Measurements from ENCODE around the gene MLLT10. TPM values are rescaled to one million over a fixed set of nuclear protein-coding genes. Genes with fewer than 3 reads are reported as not detected.

MLLT10 gene
- total RNA-seq, 1 experiment from 2014 or later, result 48.4 TPM

DNA sequence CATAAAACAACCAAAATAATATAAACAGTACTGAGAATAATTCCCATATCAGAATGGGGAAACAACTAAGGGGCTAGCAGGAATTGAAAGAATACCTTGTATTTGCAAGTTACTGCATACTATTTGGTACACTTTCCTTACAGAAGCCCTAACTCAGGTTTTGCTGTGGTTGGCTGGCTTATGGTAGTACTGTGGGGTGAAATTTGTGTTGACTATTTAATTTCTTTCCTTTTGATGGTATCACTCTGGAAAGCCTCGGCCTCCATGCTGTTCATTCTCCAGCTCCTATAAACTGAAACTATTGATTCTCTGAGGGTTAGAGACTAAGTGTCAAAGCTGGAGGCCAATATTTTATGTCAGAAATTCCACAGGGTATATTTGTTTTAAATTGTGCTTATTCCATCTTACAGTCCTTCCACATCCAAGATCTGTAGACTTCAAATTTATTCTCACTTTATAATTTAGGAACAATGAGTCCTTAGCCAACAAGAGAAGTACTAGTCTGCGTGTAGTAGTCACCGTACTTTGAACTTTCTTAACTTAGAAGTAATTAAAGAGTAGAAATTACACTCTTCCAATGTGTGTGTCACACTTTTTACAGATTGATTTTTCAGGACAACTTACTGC is 22.0 kb upstream of the MLLT10 start:
- H3K4me1 ChIP-seq (replicated peaks; ENCODE audit: insufficient read depth), result peaks cover 8% of the 10 kb centered on the region
- no peak overlapping the region for H3K27ac ChIP-seq
- TF ChIP-seq EZH2 (IDR thresholded peaks at IDR 0.05; ENCODE audit: low read depth), result no peak
- TF ChIP-seq, protein P1, sequence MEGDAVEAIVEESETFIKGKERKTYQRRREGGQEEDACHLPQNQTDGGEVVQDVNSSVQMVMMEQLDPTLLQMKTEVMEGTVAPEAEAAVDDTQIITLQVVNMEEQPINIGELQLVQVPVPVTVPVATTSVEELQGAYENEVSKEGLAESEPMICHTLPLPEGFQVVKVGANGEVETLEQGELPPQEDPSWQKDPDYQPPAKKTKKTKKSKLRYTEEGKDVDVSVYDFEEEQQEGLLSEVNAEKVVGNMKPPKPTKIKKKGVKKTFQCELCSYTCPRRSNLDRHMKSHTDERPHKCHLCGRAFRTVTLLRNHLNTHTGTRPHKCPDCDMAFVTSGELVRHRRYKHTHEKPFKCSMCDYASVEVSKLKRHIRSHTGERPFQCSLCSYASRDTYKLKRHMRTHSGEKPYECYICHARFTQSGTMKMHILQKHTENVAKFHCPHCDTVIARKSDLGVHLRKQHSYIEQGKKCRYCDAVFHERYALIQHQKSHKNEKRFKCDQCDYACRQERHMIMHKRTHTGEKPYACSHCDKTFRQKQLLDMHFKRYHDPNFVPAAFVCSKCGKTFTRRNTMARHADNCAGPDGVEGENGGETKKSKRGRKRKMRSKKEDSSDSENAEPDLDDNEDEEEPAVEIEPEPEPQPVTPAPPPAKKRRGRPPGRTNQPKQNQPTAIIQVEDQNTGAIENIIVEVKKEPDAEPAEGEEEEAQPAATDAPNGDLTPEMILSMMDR (conservative IDR thresholded peaks at IDR 0.05), result no peak
- CTCF ChIA-PET, result no interaction called here
- no peaks in the 10 kb centered on the region for H3K9me3 ChIP-seq (ENCODE audit: insufficient read depth, low read depth)
- H3K9me2 ChIP-seq (ENCODE audit: insufficient read depth), result no peaks in the 10 kb centered on the region
- H3K36me3 ChIP-seq (ENCODE audit: low read depth), result no peaks in the 10 kb centered on the region
- no peaks in the 10 kb centered on the region for H3F3A ChIP-seq (ENCODE audit: insufficient read depth, low read depth)
- POLR2A ChIA-PET (ENCODE audit: unreplicated experiment), result no interaction called here
- no peak overlapping the region for H2AFZ ChIP-seq
- no peak for DNase-seq
- H3K27me3 ChIP-seq (ENCODE audit: insufficient read depth, low read depth), result no peaks in the 10 kb centered on the region
- H3K4me3 ChIP-seq, result no peak overlapping the region
- intact Hi-C loops (cut with micrococcal nuclease; ENCODE audit: unreplicated experiment), result loop anchor here (10.0 kb wide), 1 partner anchor 1923 kb away; the partner anchor contains the start of gene OTUD1
- BruUV-seq (replicated peaks), result no TSS peak
- no peaks in the 10 kb centered on the region for H4K20me1 ChIP-seq (ENCODE audit: insufficient read depth)
- no peak overlapping the region for H3K4me2 ChIP-seq
- H3K79me2 ChIP-seq (ENCODE audit: low read depth), result no peaks in the 10 kb centered on the region

DNA sequence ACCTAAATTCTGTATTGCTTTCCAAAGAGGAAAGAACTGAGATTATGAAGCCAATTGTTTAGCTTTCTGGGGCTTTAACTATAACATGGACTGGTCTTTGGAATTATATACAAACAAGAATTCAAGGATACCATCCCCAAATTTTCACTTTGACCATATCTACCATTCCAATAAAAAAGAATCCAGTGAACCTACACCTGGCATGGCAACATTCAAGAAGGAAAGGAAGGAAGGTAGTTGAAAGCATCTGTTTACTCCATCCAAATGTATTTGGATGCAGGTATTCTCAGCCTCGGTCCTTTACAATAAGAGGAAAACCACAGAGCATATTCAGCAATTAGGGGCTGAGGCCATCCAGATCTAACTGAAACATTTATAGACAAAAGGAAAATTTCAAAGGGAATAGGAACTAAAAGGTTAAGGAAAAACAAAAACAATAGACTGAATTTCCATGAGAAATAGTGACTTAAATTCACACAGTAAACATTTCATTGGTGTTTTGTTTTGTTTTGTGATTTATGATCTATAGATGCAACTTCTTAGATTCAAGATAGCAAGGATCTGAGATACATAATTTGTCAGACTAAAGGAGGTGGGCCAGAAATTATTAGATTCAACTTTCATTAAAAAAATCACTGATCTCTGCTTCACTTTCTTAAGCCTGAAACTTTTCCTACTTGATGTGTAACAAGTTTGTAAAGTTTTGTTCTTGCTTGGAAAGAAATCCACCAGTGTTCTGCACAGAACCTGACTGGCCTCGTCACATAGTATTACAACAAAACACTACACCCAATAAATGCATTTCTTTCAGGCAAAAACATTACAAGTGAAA is 21.2 kb upstream of the MLLT10 start:
- Histone ChIP-seq H3K79me2 (ENCODE audit: low read depth) (no peaks in the 10 kb centered on the region), H4K20me1 (ENCODE audit: insufficient read depth) (no peaks in the 10 kb centered on the region), H3K27me3 (ENCODE audit: insufficient read depth, low read depth) (no peaks in the 10 kb centered on the region), H3F3A (ENCODE audit: insufficient read depth, low read depth) (peaks cover 5% of the 10 kb centered on the region; the same call in 1 of the 2 replicates), H3K27ac (no peak overlapping the region), H3K4me2 (no peak overlapping the region), H3K4me1 (replicated peaks; ENCODE audit: insufficient read depth) (peaks cover 9% of the 10 kb centered on the region), H3K36me3 (ENCODE audit: low read depth) (no peaks in the 10 kb centered on the region), H3K9me3 (ENCODE audit: insufficient read depth, low read depth) (no peaks in the 10 kb centered on the region), H3K4me3 (no peak overlapping the region), H3K9me2 (ENCODE audit: insufficient read depth) (no peaks in the 10 kb centered on the region), H2AFZ (no peak overlapping the region)
- BruUV-seq (replicated peaks), result no TSS peak
- TF ChIP-seq EZH2 (IDR thresholded peaks at IDR 0.05; ENCODE audit: low read depth), result no peak
- TF ChIP-seq, protein P1 (conservative IDR thresholded peaks at IDR 0.05), result no peak
- intact Hi-C loops (cut with micrococcal nuclease; ENCODE audit: unreplicated experiment), result loop anchor here (10.0 kb wide), 1 partner anchor 1922 kb away; the partner anchor contains the start of gene OTUD1
- CTCF ChIA-PET, result interaction anchor here (0.6 kb wide), 1 partner anchor 441 kb away, joined by 4 read pairs; no protein-coding TSS in a partner anchor
- POLR2A ChIA-PET (ENCODE audit: unreplicated experiment), result no interaction called here
- DNase-seq, result no peak

DNA sequence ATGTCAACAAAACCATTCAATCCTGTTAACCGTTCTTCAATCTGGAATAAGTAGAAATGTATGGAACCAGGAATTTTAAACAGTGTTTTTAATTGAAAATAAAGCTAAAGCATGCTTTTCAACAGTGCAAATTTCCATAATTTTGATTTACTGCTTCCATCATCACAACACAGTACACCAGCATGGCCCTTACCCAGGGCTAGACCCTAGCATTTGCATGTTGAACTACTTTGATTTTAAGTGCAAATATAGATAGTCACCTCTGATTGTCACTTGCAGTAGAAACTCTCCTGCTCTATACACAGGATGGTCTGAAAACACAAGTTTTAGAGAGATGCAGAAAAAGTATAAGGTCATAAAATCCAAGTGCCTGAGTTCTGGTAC is 20.6 kb upstream of the MLLT10 start:
- Histone ChIP-seq H3K4me1 (replicated peaks; ENCODE audit: insufficient read depth) (peaks cover 12% of the 10 kb centered on the region), H3K79me2 (ENCODE audit: low read depth) (no peaks in the 10 kb centered on the region), H3K4me2 (no peak overlapping the region)

More for the DNA sequence above, 20.6 kb upstream of the MLLT10 start:
- TF ChIP-seq EZH2 (IDR thresholded peaks at IDR 0.05; ENCODE audit: low read depth), result no peak
- TF ChIP-seq, protein P1 (conservative IDR thresholded peaks at IDR 0.05), result no peak
- DNase-seq, result no peak
- intact Hi-C loops (cut with micrococcal nuclease; ENCODE audit: unreplicated experiment), result loop anchor here (10.0 kb wide), 1 partner anchor 1921 kb away; the partner anchor contains the start of gene OTUD1
- Histone ChIP-seq H4K20me1 (ENCODE audit: insufficient read depth) (no peaks in the 10 kb centered on the region), H2AFZ (no peak overlapping the region), H3K36me3 (ENCODE audit: low read depth) (no peaks in the 10 kb centered on the region), H3K9me3 (ENCODE audit: insufficient read depth, low read depth) (no peaks in the 10 kb centered on the region), H3K9me2 (ENCODE audit: insufficient read depth) (no peaks in the 10 kb centered on the region), H3K27ac (no peak overlapping the region), H3K27me3 (ENCODE audit: insufficient read depth, low read depth) (no peaks in the 10 kb centered on the region), H3K4me3 (no peak overlapping the region), H3F3A (ENCODE audit: insufficient read depth, low read depth) (peaks cover 10% of the 10 kb centered on the region; the same call in 1 of the 2 replicates)
- POLR2A ChIA-PET (ENCODE audit: unreplicated experiment), result no interaction called here
- BruUV-seq (replicated peaks), result no TSS peak
- CTCF ChIA-PET, result no interaction called here

All from PC-9 (cell line).